Ramos (cell line): ENCODE data around the gene JAM2.
"Not testable (repeated sequence)": the region's sequence is repeated elsewhere in the genome, so short reads cannot be mapped to it uniquely, and the experiment has no call there.

ENCODE experiments used
- in situ Hi-C: fragments of 300-500 bp; cut with MboI; formaldehyde crosslinking; loops from one replicate; pipeline ENCODE4 v1.14.3; 2022; ENCODE audit warnings: low sequenced_read_pairs; ENCODE audit not compliant: unreplicated experiment

Gene JAM2

GRCh38 chr21:25709684-25710265 is 70.7 kb downstream of the JAM2 start:
- in situ Hi-C loops: no loop called here

GRCh38 chr21:25710550-25710949 is 71.5 kb downstream of the JAM2 start:
- in situ Hi-C loops: no loop called here

GRCh38 chr21:25714066-25714465 is 75.0 kb downstream of the JAM2 start:
- in situ Hi-C loops: not testable (repeated sequence)

GRCh38 chr21:25717491-25718147 is 78.6 kb downstream of the JAM2 start:
- in situ Hi-C loops: no loop called here

GRCh38 chr21:25721987-25722386 is 82.9 kb downstream of the JAM2 start:
- in situ Hi-C loops: no loop called here

GRCh38 chr21:25722631-25723030 is 83.6 kb downstream of the JAM2 start:
- in situ Hi-C loops: no loop called here

DNA sequence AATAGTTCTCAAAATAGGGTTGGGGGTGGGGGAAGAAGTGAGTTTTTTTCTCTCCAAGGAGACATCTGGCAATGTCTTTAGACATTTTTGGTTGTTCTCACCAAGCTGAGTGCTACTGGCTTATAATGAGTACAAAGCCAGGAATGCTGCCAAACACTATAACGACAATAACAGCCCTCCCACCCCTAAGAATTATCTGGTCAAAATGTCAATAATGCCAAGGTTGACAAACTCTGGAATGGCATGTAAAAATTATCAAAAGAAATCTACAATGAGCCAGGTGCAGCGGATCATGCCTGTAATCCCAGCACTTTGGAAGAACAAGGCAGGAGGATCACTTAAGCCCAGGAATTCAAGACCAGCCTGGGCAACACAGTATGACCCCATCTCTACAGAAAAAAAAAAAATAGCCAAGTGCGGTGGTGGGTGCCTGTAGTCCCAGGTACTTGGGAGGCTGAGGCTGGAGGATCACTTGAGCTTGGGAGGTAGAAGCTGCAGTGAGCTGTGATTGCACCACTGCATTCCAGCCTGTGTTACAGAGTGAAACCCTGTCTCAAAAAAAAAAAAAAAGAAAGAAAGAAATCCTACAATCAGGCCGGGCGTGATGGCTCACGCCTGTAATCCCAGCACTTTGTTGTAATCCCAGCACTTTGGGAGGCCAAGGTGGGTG is 93.2 kb downstream of the JAM2 start:
- in situ Hi-C loops: loop anchor here (10.0 kb wide), 1 partner anchor 127 kb away; the partner anchor contains the start of gene MRPL39

- in situ Hi-C loops: loop anchor here (10.0 kb wide), 1 partner anchor 129 kb away; the partner anchor contains the start of gene MRPL39
These were observed 95.0 kb downstream of the JAM2 start for GRCh38 chr21:25733859-25734653.

DNA sequence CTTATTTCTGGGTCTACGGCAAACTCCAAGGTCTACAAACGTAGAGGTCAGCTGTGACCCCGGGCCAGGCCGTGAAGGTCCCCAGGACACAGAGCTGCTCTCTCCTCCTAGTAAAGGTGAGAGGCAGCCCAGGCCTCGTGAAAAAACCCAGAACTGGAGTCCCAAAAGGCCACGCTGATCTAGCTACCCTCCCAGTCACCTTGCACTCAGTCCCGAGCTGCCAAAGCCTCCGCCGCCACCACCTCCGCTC is 95.5 kb downstream of the JAM2 start:
- in situ Hi-C loops: loop anchor here (10.0 kb wide), 1 partner anchor 130 kb away; the partner anchor contains the start of gene MRPL39

DNA sequence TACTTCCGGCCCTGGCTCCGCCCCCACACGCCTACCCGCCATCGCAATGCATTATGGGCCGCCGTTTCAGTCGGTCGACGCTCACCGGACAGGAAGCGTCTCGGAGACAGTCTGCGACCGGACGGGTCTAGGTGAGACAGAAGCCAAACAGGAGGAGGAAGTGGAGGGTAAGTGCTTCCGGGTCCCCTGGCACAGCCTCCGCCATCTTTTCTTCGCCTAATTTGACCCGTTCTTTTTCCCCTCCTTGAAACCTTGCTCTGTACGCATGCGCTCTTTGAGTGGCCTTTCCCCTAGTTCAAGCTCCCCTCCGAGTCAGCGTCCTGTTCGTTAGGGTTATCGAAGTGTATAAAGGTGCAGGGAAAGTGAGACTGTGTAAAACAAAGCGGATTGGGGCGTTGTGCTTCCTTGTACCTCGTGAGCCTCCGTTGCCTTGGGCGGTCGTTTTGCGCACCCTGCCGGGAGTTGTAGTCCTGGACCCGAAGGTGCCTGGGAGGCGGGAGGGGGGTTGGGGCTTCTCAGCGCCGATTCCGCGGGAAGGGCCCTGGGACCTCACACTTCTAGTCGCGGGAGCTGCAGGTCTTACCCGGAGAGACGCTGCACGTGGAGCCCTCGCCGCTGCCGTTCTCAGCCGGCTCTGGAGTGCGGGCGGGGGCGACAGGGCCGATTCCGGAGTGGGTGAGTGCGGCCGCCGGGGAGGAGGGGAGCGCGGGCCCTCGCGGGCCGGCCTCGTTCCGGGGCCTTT is 96.0 kb downstream of the JAM2 start, which contains the start of the genes ATP5PF and GABPA:
TSS of gene ATP5PF (minus strand) at position 1 of the 742 bp plus-strand sequence. CDS start 5,110 bp downstream, outside the sequence.
TSS of gene GABPA (plus strand) at position 69 of the 742 bp plus-strand sequence. CDS start 6,627 bp downstream, outside the sequence.
- in situ Hi-C loops: loop anchor here (10.0 kb wide), 1 partner anchor 130 kb away; the partner anchor contains the start of gene MRPL39

DNA sequence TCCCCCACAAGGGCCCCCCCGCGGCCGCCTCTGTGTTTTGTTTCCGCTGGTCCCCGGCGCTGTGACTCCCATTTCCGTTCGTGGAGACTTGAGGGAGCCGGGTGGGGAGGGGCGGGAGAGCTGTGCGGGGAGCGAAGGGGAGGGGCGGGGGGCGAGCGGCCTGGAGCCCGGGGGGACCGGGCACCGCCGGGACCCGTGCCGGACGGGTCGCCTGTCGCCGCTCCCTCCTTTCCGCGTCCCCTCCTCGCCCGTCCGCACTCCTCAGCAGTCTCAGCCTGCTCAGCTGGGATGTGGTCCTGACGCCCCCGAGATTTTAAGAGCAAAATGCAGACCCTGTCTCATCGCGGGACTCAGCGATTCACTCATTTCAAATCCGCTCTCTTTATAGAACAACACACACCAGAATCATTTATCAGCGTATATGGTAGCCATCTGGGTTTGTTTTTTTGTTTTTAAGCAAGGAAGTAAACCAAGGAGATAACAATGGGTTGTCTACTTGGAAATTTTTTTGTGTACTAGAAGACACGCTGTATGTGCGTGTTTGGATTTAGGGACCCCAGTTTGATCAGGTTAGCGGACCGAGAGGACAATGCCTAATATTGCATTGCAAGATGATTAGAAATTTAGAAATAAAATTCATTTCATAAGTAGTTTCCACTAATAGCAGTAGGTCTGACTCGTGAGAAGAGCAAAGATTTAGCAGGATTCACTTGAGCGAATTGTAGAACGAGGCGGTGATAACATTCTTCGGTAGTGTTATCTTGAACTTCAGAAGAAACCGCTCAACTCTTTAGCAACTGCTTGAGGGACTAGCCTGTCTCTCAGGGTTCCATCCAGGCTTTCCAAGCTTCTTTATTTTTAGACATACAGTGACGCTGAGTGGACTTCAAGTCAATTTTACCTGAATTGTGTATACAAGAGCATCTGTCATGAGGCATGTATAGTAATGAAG is 96.9 kb downstream of the JAM2 start:
- in situ Hi-C loops: loop anchor here (10.0 kb wide), 1 partner anchor 131 kb away; the partner anchor contains the start of gene MRPL39

- in situ Hi-C loops: loop anchor here (10.0 kb wide), 1 partner anchor 133 kb away; the partner anchor contains the start of gene MRPL39
These were observed 98.4 kb downstream of the JAM2 start for GRCh38 chr21:25737421-25737820.

DNA sequence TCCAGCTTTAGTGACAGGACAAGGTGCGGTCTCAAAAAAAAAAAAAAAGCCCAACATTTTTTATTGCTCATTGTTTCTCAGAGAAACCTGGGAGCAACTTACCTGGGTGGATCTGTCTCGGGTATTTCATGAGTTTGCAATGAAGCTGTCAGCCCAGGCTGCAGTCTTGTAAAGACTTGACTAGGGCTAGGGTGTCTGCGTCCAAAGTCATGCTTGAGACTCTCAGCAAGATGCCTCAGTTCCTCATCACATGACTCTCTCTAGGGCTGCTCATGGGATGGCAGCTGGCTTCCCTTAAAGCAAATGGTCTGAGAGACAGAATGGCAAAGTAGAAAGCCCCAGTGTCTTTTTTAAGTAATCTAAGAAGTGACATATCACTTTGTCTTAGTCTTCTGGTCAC is 103.8 kb downstream of the JAM2 start:
- in situ Hi-C loops: no loop called here

DNA sequence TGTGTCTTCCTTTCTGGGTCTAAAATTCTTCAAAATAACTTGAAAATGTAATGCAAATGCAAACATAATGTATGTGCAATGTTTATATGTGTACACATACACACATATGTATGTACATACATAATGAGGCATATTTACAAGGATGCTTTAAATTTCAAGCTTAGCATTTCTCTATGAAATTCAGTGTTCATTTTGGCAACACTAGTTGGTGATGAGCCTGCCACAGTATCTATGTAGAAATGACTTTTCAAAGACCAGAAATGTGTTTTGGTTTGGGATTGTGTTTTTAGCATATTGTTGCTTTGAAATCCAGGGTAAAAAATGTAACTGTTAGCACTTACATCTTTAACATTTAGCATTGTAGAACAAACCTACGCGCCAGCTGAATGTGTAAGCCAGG is 105.8 kb downstream of the JAM2 start:
- in situ Hi-C loops: no loop called here

DNA sequence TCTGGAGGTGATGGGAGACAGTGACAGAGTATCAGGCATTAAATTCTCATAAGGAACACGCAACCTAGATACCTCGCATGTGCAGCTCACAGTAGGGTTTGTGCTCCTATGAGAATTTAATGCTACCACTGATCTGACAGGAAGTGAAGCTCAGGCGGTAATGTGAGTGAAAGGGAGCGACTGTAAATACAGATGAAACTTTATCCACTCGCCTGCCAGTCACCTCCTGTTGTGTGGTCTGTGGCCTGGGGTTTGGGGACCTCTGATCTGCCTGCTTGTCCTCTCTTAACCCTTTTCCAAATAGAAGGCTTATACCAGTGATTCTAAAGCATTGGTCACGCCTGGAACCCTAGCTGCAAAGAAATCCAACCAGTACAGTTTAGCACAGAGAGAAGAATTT is 111.0 kb downstream of the JAM2 start:
- in situ Hi-C loops: no loop called here

- in situ Hi-C loops: no loop called here
These were observed 113.4 kb downstream of the JAM2 start for GRCh38 chr21:25752416-25752815.

- in situ Hi-C loops: no loop called here
These were observed 117.3 kb downstream of the JAM2 start for GRCh38 chr21:25756190-25756932.

GRCh38 chr21:25757531-25757930 is 118.5 kb downstream of the JAM2 start:
- in situ Hi-C loops: no loop called here
